K562 (cell line): ENCODE results near the gene P2RX5. TPM values are rescaled to one million over a fixed set of nuclear protein-coding genes. Genes with fewer than 3 reads are reported as not detected.

ENCODE experiments used
- GTF2E2 ChIP-seq: fragments of 200-800 bp; sonication (Bioruptor generic); IDR thresholded peaks from 2 replicates; pipeline ENCODE4 v1.6.1; 2016; ENCODE audit warnings: missing genetic modification characterization, missing compliant biosample characterization
- MCM5 ChIP-seq: fragments of 450-650 bp; IDR thresholded peaks from 2 replicates; pipeline ENCODE4 v1.6.1; 2016; ENCODE audit warnings: low read depth
- POU5F1 ChIP-seq: fragments of 150-350 bp; IDR thresholded peaks from 2 replicates; pipeline ENCODE4 v1.6.1; 2014; ENCODE audit warnings: borderline replicate concordance, low read length, low read depth, mild to moderate bottlenecking; ENCODE audit not compliant: partially characterized antibody
- SPI1 ChIP-seq: IDR thresholded peaks from 2 replicates; pipeline ENCODE4 v1.6.1; 2011; ENCODE audit warnings: low read depth, low read length, control low read depth, borderline replicate concordance
- WHSC1 ChIP-seq: IDR thresholded peaks from one replicate; pipeline ENCODE4 v1.6.1; 2012; ENCODE audit warnings: low read length, control low read depth, inconsistent platforms
- ZNF197 ChIP-seq: fragments of 200-800 bp; sonication (Bioruptor generic); IDR thresholded peaks from 2 replicates; pipeline ENCODE4 v1.6.1; 2016; ENCODE audit warnings: low read depth, missing genetic modification characterization, missing compliant biosample characterization
- polyA plus RNA-seq, 8 experiments: library from polyadenylated mRNA; depleted of rRNA in 4 of 8; stranded (reverse) in 5 of 8; unstranded in 3 of 8; fragments of >200 nt; fragmentation: Nextera tagmentation in 2 of 8; fragmentation: Illumina TruSeq in 1 of 8; extraction: Ambion mirVana in 2 of 8; extraction: Trizol in 1 of 8; gene quantifications; 2 replicates each; pipeline versions ENCODE4 v1.2.1 to v1.2.3, GENCODE V29; 2011 to 2014; ENCODE audit warnings: inconsistent platforms in 1 of 8, missing spikeins in 1 of 8
- total RNA-seq, 7 experiments: library from RNA; depleted of rRNA in 6 of 7; stranded (reverse); fragments of >200 nt in 6 of 7; fragmentation: Illumina TruSeq in 2 of 7; extraction: Trizol in 2 of 7; gene quantifications; 2 replicates each; pipeline versions ENCODE4 v1.2.1 to v1.2.3, GENCODE V29; 2011 to 2021; ENCODE audit warnings: low replicate concordance in 1 of 7
- TF ChIP-seq, protein P1 (sequence below): fragments of 450-650 bp; IDR thresholded peaks from 2 replicates; pipeline ENCODE4 v1.6.1; 2016; ENCODE audit warnings: low read depth
- TF ChIP-seq, protein P2 (sequence below): sonication (generic); formaldehyde crosslinking; IDR thresholded peaks from 2 replicates; pipeline ENCODE4 v1.8.1; 2023; ENCODE audit warnings: mild to moderate bottlenecking, missing genetic modification reagents
- TF ChIP-seq, protein P3 (sequence below): sonication (generic); formaldehyde crosslinking; IDR thresholded peaks from 2 replicates; pipeline ENCODE4 v1.8.0; 2022; ENCODE audit warnings: mild to moderate bottlenecking, missing genetic modification reagents
- TF ChIP-seq, protein P4 (sequence below): sonication (generic); formaldehyde crosslinking; IDR thresholded peaks from 2 replicates; pipeline ENCODE4 v1.8.0; 2022; ENCODE audit warnings: mild to moderate bottlenecking, missing genetic modification reagents
- TF ChIP-seq, protein P5 (sequence below): sonication (generic); formaldehyde crosslinking; IDR thresholded peaks from 2 replicates; pipeline ENCODE4 v1.9.0; 2022; ENCODE audit warnings: mild to moderate bottlenecking, missing genetic modification reagents

The P2RX5 gene
- total and polyA plus RNA-seq, 9 of the 15 experiments (the other 6 are each of a cell fraction or from before 2014, with no cell fraction given) = 0.31 to 4.0 (median 1.3) TPM

DNA sequence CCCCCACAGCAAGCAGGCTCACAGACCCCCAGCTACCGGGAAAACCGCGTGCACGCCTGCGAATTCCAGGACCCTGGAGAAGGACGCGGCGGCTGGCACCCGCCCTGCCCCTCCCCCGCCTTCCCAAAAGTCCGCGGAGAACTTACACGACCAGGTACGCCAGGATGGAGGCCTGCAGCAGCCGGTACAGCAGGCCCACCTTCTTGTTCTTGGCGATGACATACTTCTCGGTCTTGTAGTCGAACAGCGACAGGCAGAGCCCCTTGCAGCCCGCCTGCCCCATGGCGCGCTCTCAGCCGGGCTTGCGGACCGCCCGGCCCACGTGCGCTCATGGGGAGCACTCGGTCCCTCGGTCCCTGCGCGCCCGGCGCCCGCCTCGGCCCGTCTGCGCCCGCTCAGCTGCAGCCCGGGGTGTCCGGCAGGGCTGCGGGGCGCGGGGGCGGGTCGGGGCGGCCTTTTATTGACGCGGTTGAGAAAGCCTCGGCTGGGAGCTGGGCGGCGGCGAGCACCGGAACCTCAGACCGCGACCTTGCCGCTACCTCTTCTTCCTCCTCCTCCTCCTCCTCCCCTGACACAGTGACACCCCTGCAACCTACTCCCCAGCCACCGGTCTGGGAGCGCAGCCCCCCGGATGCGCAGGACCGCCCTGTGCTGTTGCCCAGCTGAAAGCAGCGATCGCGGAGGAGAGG is at the start of gene P2RX5 (continued):
- TF ChIP-seq, protein P1, sequence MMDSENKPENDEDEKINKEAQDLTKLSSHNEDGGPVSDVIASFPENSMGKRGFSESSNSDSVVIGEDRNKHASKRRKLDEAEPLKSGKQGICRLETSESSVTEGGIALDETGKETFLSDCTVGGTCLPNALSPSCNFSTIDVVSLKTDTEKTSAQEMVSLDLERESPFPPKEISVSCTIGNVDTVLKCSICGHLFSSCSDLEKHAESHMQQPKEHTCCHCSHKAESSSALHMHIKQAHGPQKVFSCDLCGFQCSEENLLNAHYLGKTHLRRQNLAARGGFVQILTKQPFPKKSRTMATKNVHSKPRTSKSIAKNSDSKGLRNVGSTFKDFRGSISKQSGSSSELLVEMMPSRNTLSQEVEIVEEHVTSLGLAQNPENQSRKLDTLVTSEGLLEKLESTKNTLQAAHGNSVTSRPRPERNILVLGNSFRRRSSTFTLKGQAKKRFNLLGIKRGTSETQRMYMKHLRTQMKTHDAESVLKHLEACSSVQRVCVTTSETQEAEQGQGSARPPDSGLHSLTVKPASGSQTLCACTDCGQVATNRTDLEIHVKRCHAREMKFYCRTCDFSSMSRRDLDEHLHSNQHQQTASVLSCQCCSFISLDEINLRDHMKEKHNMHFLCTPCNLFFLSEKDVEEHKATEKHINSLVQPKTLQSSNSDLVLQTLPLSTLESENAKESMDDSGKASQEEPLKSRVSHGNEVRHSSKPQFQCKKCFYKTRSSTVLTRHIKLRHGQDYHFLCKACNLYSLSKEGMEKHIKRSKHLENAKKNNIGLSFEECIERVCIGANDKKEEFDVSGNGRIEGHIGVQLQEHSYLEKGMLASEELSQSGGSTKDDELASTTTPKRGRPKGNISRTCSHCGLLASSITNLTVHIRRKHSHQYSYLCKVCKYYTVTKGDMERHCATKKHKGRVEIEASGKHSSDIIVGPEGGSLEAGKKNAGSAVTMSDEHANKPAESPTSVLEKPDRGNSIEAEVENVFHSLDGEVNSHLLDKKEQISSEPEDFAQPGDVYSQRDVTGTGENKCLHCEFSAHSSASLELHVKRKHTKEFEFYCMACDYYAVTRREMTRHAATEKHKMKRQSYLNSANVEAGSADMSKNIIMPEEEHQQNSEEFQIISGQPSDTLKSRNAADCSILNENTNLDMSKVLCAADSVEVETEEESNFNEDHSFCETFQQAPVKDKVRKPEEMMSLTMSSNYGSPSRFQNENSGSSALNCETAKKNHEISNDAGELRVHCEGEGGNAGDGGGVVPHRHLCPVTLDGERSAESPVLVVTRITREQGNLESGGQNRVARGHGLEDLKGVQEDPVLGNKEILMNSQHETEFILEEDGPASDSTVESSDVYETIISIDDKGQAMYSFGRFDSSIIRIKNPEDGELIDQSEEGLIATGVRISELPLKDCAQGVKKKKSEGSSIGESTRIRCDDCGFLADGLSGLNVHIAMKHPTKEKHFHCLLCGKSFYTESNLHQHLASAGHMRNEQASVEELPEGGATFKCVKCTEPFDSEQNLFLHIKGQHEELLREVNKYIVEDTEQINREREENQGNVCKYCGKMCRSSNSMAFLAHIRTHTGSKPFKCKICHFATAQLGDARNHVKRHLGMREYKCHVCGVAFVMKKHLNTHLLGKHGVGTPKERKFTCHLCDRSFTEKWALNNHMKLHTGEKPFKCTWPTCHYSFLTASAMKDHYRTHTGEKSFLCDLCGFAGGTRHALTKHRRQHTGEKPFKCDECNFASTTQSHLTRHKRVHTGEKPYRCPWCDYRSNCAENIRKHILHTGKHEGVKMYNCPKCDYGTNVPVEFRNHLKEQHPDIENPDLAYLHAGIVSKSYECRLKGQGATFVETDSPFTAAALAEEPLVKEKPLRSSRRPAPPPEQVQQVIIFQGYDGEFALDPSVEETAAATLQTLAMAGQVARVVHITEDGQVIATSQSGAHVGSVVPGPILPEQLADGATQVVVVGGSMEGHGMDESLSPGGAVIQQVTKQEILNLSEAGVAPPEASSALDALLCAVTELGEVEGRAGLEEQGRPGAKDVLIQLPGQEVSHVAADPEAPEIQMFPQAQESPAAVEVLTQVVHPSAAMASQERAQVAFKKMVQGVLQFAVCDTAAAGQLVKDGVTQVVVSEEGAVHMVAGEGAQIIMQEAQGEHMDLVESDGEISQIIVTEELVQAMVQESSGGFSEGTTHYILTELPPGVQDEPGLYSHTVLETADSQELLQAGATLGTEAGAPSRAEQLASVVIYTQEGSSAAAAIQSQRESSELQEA = no peak
- TF ChIP-seq, protein P2, sequence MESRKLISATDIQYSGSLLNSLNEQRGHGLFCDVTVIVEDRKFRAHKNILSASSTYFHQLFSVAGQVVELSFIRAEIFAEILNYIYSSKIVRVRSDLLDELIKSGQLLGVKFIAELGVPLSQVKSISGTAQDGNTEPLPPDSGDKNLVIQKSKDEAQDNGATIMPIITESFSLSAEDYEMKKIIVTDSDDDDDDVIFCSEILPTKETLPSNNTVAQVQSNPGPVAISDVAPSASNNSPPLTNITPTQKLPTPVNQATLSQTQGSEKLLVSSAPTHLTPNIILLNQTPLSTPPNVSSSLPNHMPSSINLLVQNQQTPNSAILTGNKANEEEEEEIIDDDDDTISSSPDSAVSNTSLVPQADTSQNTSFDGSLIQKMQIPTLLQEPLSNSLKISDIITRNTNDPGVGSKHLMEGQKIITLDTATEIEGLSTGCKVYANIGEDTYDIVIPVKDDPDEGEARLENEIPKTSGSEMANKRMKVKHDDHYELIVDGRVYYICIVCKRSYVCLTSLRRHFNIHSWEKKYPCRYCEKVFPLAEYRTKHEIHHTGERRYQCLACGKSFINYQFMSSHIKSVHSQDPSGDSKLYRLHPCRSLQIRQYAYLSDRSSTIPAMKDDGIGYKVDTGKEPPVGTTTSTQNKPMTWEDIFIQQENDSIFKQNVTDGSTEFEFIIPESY = peak; percentile 42; the same call in 1 of the 2 replicates
- no peak for TF ChIP-seq GTF2E2 (tag)
- TF ChIP-seq, protein P3, sequence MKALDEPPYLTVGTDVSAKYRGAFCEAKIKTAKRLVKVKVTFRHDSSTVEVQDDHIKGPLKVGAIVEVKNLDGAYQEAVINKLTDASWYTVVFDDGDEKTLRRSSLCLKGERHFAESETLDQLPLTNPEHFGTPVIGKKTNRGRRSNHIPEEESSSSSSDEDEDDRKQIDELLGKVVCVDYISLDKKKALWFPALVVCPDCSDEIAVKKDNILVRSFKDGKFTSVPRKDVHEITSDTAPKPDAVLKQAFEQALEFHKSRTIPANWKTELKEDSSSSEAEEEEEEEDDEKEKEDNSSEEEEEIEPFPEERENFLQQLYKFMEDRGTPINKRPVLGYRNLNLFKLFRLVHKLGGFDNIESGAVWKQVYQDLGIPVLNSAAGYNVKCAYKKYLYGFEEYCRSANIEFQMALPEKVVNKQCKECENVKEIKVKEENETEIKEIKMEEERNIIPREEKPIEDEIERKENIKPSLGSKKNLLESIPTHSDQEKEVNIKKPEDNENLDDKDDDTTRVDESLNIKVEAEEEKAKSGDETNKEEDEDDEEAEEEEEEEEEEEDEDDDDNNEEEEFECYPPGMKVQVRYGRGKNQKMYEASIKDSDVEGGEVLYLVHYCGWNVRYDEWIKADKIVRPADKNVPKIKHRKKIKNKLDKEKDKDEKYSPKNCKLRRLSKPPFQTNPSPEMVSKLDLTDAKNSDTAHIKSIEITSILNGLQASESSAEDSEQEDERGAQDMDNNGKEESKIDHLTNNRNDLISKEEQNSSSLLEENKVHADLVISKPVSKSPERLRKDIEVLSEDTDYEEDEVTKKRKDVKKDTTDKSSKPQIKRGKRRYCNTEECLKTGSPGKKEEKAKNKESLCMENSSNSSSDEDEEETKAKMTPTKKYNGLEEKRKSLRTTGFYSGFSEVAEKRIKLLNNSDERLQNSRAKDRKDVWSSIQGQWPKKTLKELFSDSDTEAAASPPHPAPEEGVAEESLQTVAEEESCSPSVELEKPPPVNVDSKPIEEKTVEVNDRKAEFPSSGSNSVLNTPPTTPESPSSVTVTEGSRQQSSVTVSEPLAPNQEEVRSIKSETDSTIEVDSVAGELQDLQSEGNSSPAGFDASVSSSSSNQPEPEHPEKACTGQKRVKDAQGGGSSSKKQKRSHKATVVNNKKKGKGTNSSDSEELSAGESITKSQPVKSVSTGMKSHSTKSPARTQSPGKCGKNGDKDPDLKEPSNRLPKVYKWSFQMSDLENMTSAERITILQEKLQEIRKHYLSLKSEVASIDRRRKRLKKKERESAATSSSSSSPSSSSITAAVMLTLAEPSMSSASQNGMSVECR = no peak
- TF ChIP-seq ZNF197 (CRISPR knock-in tag) = no peak
- TF ChIP-seq WHSC1 = no peak
- TF ChIP-seq, protein P4, sequence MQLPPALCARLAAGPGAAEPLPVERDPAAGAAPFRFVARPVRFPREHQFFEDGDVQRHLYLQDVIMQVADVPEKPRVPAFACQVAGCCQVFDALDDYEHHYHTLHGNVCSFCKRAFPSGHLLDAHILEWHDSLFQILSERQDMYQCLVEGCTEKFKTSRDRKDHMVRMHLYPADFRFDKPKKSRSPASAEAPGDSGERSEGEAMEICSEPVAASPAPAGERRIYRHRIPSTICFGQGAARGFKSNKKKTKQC (CRISPR knock-in tag) = no peak
- no peak for TF ChIP-seq MCM5
- no peak for TF ChIP-seq POU5F1
- TF ChIP-seq SPI1 = 0 out of 2 replicates have a peak, but pooled peaks have one; percentile 27
- TF ChIP-seq, protein P5, sequence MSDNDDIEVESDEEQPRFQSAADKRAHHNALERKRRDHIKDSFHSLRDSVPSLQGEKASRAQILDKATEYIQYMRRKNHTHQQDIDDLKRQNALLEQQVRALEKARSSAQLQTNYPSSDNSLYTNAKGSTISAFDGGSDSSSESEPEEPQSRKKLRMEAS = peak; percentile 21; the same call in 1 of the 2 replicates
